Measurements from ENCODE around the gene TXLNB. TPM values are rescaled to one million over a fixed set of nuclear protein-coding genes. Genes with fewer than 3 reads are reported as not detected.
A peak's percentile ranks its signal among the peaks of the same experiment; 100 is the strongest.

Gene TXLNB
- polyA plus RNA-seq (2011; rRNA removed) (0.44 and 0.71 TPM in 2 replicates), polyA minus RNA-seq (2011; rRNA and poly(A)+ RNA removed) (0.21 and 0.28 TPM in 2 replicates)

- Histone ChIP-seq H3K27me3 (ENCODE audit: control insufficient read depth, insufficient read depth, low read length) (no peaks in the 10 kb centered on the region), H3K4me3 (ENCODE audit: low read depth, low read length) (peak within 1 kb of the TSS; percentile 35), H3K36me3 (ENCODE audit: control insufficient read depth, insufficient read depth, low read length) (no peaks in the 10 kb centered on the region)
- POLR2A ChIA-PET, result no interaction called here
- DNase-seq (ENCODE audit: low read depth), result peak; percentile 48
- CTCF ChIA-PET, result interaction anchor here (0.7 to 1.2 kb wide), 3 partner anchors 35 to 174 kb away, joined by 3 read pairs; no protein-coding TSS in a partner anchor
- no peak for TF ChIP-seq CTCF (IDR thresholded peaks at IDR 0.05; ENCODE audit: insufficient read depth, low read depth, low read length)
Observed at GRCh38 chr6:139291813-139292619, at the start of gene TXLNB. Gene TXLNB, minus strand, starts transcription at chr6:139291998. Its CDS starts 3,099 bp downstream, at chr6:139288899.

- Histone ChIP-seq H3K4me3 (ENCODE audit: low read depth, low read length) (no peak overlapping the region), H3K36me3 (ENCODE audit: control insufficient read depth, insufficient read depth, low read length) (no peaks in the 10 kb centered on the region), H3K27me3 (ENCODE audit: control insufficient read depth, insufficient read depth, low read length) (no peaks in the 10 kb centered on the region)
- DNase-seq (ENCODE audit: low read depth), result no peak
- ChIA-PET POLR2A (no interaction called here), CTCF (no interaction called here)
- TF ChIP-seq CTCF (IDR thresholded peaks at IDR 0.05; ENCODE audit: insufficient read depth, low read depth, low read length), result no peak
Observed at GRCh38 chr6:139341060-139341459, 49.3 kb upstream of the TXLNB start.

- ChIA-PET POLR2A (interaction anchor here (0.5 to 0.9 kb wide), 3 partner anchors 31 to 363 kb away, joined by 3 to 8 read pairs (median 4); no protein-coding TSS in a partner anchor), CTCF (interaction anchor here (0.7 to 2.1 kb wide), 2 partner anchors 26 to 83 kb away, joined by 3 to 7 read pairs; no protein-coding TSS in a partner anchor)
Observed at GRCh38 chr6:139338795-139339194, 47.0 kb upstream of the TXLNB start.

GRCh38 chr6:139337830-139338229, 46.0 kb upstream of the TXLNB start:
- CTCF ChIA-PET, result interaction anchor here (2.1 kb wide), 1 partner anchor 27 kb away, joined by 7 read pairs; no protein-coding TSS in a partner anchor
- Histone ChIP-seq H3K27me3 (ENCODE audit: control insufficient read depth, insufficient read depth, low read length) (no peaks in the 10 kb centered on the region), H3K4me3 (ENCODE audit: low read depth, low read length) (no peak overlapping the region), H3K36me3 (ENCODE audit: control insufficient read depth, insufficient read depth, low read length) (no peaks in the 10 kb centered on the region)
- POLR2A ChIA-PET, result no interaction called here
- no peak for DNase-seq (ENCODE audit: low read depth)
- no peak for TF ChIP-seq CTCF (IDR thresholded peaks at IDR 0.05; ENCODE audit: insufficient read depth, low read depth, low read length)

More at GRCh38 chr6:139338795-139339194, 47.0 kb upstream of the TXLNB start:
- H3K36me3 ChIP-seq (ENCODE audit: control insufficient read depth, insufficient read depth, low read length), result no peaks in the 10 kb centered on the region
- no peaks in the 10 kb centered on the region for H3K27me3 ChIP-seq (ENCODE audit: control insufficient read depth, insufficient read depth, low read length)
- no peak overlapping the region for H3K4me3 ChIP-seq (ENCODE audit: low read depth, low read length)
- no peak for TF ChIP-seq CTCF (IDR thresholded peaks at IDR 0.05; ENCODE audit: insufficient read depth, low read depth, low read length)
- peak; percentile 42 for DNase-seq (ENCODE audit: low read depth)

GRCh38 chr6:139337001-139337400, 45.2 kb upstream of the TXLNB start:
- DNase-seq (ENCODE audit: low read depth), result no peak
- Histone ChIP-seq H3K4me3 (ENCODE audit: low read depth, low read length) (no peak overlapping the region), H3K36me3 (ENCODE audit: control insufficient read depth, insufficient read depth, low read length) (no peaks in the 10 kb centered on the region), H3K27me3 (ENCODE audit: control insufficient read depth, insufficient read depth, low read length) (no peaks in the 10 kb centered on the region)
- CTCF ChIA-PET, result no interaction called here
- TF ChIP-seq CTCF (IDR thresholded peaks at IDR 0.05; ENCODE audit: insufficient read depth, low read depth, low read length), result no peak
- POLR2A ChIA-PET, result no interaction called here

Data from BJ (cell line).